Breast epithelium (tissue), 4 donors: ENCODE results near the gene GCLC. TPM values are rescaled to one million over a fixed set of nuclear protein-coding genes. Genes with fewer than 3 reads are reported as not detected.
"Not testable (repeated sequence)": the region's sequence is repeated elsewhere in the genome, so short reads cannot be mapped to it uniquely, and the experiment has no call there.

ENCODE experiments used
- DNase-seq, 2 donors: peaks; one replicate each; pipeline ENCODE4 v3.0.0-alpha.2; 2019; ENCODE audit warnings: low spot score in 2 of 2
- H3K27ac ChIP-seq, 2 donors: fragments of 200-600 bp; sonication (generic) in 1 of 2; one replicate each; pipeline ENCODE4 v1.5.1; 2016 to 2019; ENCODE audit warnings: mild to moderate bottlenecking in 1 of 2
- H3K27me3 ChIP-seq, 2 donors: fragments of 200-600 bp; sonication (generic) in 1 of 2; one replicate each; pipeline versions ENCODE4 v1.5.1 to v1.6.0; 2017 to 2019; ENCODE audit warnings: control low read depth in 1 of 2, mild to moderate bottlenecking in 1 of 2
- H3K36me3 ChIP-seq: fragments of 200-600 bp; one replicate; pipeline ENCODE4 v1.5.1; 2019
- H3K4me1 ChIP-seq, 2 donors: fragments of 200-600 bp; sonication (generic); one replicate each; pipeline ENCODE4 v1.5.1; 2016 to 2019; ENCODE audit warnings: control low read depth in 1 of 2
- H3K4me3 ChIP-seq, 3 donors: fragments of 200-600 bp; sonication (generic); 1 replicate in 2 of 3; 2 replicates in 1 of 3; pipeline ENCODE4 v1.5.1; 2016 to 2019; ENCODE audit warnings: mild to moderate bottlenecking in 3 of 3, moderate library complexity in 2 of 3
- H3K9me3 ChIP-seq, 2 donors: fragments of 200-600 bp; sonication (generic) in 1 of 2; one replicate each; pipeline ENCODE4 v1.5.1; 2016 to 2019; ENCODE audit warnings: control low read depth in 1 of 2
- CTCF ChIP-seq, 3 donors: fragments of 450-650 bp; IDR thresholded peaks; one replicate each; pipeline ENCODE4 v1.5.1; 2016 to 2017; ENCODE audit warnings: antibody characterized with exemption in 3 of 3, mild to moderate bottlenecking in 3 of 3, moderate library complexity in 3 of 3
- POLR2A ChIP-seq: fragments of 450-650 bp; IDR thresholded peaks from one replicate; pipeline ENCODE4 v1.6.1; 2016; ENCODE audit warnings: antibody characterized with exemption, mild to moderate bottlenecking, moderate library complexity
- POLR2AphosphoS5 ChIP-seq, 3 donors: sonication (generic); formaldehyde crosslinking; IDR thresholded peaks; one replicate each; pipeline ENCODE4 v1.6.1; 2017; ENCODE audit warnings: antibody characterized with exemption in 3 of 3
- intact Hi-C: fragments of 100-400 bp; cut with DNase I; formaldehyde crosslinking; loops from one replicate; pipeline ENCODE4 v1.15.1; 2023; ENCODE audit warnings: low total_unique reads
- total RNA-seq, 3 donors: library from RNA; depleted of rRNA; stranded (reverse); fragments of >200 nt; gene quantifications; one replicate each; pipeline ENCODE4 v1.1.0, GENCODE V29; 2016

The GCLC gene
- total RNA-seq, 3 donors from 2014 or later = 33.8 to 50.6 (median 39.0) TPM

DNA sequence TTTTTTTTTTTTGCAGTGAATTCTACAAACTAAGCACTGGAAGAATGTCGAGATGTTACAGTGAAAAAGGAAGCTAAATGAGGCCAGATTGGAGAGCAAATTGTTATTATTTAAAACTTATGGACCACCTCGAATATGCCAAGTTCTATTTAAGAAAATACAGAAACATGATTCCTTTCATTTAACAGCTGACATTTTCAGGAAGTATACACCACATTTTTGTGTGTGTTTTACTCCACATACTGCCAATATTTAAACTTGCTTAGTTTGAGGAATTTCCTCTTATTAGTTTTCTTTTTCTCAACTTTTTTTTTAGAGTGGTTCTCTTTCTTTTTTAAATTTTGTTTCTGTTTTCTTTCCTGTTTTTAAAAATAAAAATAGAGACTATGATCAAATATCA lies 37.0 kb upstream of the GCLC start:
- TF ChIP-seq POLR2A (no peak), CTCF (IDR thresholded peaks at IDR 0.05) (no peak), POLR2AphosphoS5 (IDR thresholded peaks at IDR 0.05) (no peak)
- intact Hi-C loops = no loop called here
- no peaks in the 10 kb centered on the region for H3K36me3 ChIP-seq
- H3K4me3 ChIP-seq = no peak overlapping the region
- no peak for DNase-seq
- H3K27me3 ChIP-seq = no peaks in the 10 kb centered on the region
- H3K9me3 ChIP-seq = no peaks in the 10 kb centered on the region
- no peaks in the 10 kb centered on the region for H3K4me1 ChIP-seq
- H3K27ac ChIP-seq = no peak overlapping the region

DNA sequence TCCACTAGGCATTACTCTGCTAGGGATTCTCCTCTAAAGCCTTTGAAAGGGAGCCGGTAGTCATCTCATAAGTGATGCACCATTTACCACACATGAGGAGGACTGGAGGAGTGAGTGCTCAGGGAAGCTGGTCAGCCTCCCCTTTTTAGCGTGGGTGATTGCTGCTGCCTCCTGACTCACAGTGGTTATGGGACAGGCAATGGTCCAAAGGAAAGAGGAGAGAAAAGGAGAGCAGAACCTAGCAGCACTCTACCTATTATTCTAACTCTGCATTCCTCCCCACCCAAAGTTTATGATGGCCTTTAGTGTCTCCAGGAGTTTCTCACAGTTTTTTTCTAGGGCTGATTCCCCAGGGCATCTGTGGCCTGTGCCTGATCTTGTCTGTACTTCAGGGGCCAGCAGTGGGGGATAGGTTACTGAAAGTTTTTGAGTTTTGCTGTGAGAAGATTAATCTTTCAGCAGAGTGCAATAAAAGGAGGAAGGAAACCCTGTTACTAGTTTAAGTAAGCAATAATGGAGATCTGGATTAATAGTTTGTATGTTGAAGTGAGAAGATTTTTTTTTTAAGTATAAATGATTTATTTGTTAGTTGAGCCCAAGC lies 36.4 kb upstream of the GCLC start:
- H3K9me3 ChIP-seq = no peaks in the 10 kb centered on the region
- peak overlapping the region in 1 of 2 donors; percentile 54 for H3K27ac ChIP-seq
- H3K36me3 ChIP-seq = no peaks in the 10 kb centered on the region
- DNase-seq = no peak
- no peaks in the 10 kb centered on the region for H3K27me3 ChIP-seq
- H3K4me1 ChIP-seq = no peaks in the 10 kb centered on the region
- no peak for TF ChIP-seq POLR2A
- TF ChIP-seq CTCF (IDR thresholded peaks at IDR 0.05) = no peak
- no peak for TF ChIP-seq POLR2AphosphoS5 (IDR thresholded peaks at IDR 0.05)
- H3K4me3 ChIP-seq = no peak overlapping the region
- intact Hi-C loops = no loop called here

DNA sequence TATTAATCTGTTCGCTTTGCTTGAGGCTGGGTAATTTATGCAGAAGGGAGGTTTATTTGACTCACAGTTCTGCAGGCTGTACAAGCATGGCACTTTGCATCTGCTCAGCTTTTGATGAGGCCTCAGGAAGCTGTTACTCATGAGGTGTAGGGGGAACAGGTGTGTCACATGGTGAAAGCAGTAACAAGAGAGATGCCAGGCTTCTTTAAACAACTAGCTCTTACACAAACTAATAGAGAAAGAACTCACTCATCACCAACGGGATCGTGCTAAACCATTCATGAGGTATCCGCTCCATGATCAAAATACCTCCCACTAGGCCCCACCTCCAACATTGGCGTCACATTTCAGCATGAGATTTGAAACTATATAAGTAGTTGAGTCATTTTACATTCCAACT lies 34.4 kb upstream of the GCLC start:
- no peak overlapping the region for H3K4me3 ChIP-seq
- no peaks in the 10 kb centered on the region for H3K36me3 ChIP-seq
- no peak for DNase-seq
- H3K27ac ChIP-seq = no peak overlapping the region
- no peaks in the 10 kb centered on the region for H3K9me3 ChIP-seq
- TF ChIP-seq POLR2AphosphoS5 (IDR thresholded peaks at IDR 0.05) (no peak), POLR2A (no peak), CTCF (IDR thresholded peaks at IDR 0.05) (no peak)
- H3K4me1 ChIP-seq = no peaks in the 10 kb centered on the region
- H3K27me3 ChIP-seq = no peaks in the 10 kb centered on the region
- intact Hi-C loops = no loop called here

- no peak for DNase-seq
- Histone ChIP-seq H3K4me1 (no peaks in the 10 kb centered on the region), H3K27ac (no peak overlapping the region), H3K27me3 (no peaks in the 10 kb centered on the region), H3K9me3 (no peaks in the 10 kb centered on the region), H3K36me3 (no peaks in the 10 kb centered on the region), H3K4me3 (no peak overlapping the region)
- TF ChIP-seq POLR2AphosphoS5 (IDR thresholded peaks at IDR 0.05) (no peak), CTCF (IDR thresholded peaks at IDR 0.05) (no peak), POLR2A (no peak)
- intact Hi-C loops = no loop called here
These were observed 33.5 kb upstream of the GCLC start for GRCh38 chr6:53578371-53578770.

- no peaks in the 10 kb centered on the region for H3K36me3 ChIP-seq
- no peak overlapping the region for H3K4me3 ChIP-seq
- no peaks in the 10 kb centered on the region for H3K4me1 ChIP-seq
- TF ChIP-seq CTCF (IDR thresholded peaks at IDR 0.05) (no peak), POLR2A (no peak), POLR2AphosphoS5 (IDR thresholded peaks at IDR 0.05) (no peak)
- H3K27ac ChIP-seq = no peak overlapping the region
- DNase-seq = no peak
- H3K9me3 ChIP-seq = no peaks in the 10 kb centered on the region
- H3K27me3 ChIP-seq = no peaks in the 10 kb centered on the region
- intact Hi-C loops = no loop called here
These were observed 28.4 kb upstream of the GCLC start for GRCh38 chr6:53573299-53573698.

DNA sequence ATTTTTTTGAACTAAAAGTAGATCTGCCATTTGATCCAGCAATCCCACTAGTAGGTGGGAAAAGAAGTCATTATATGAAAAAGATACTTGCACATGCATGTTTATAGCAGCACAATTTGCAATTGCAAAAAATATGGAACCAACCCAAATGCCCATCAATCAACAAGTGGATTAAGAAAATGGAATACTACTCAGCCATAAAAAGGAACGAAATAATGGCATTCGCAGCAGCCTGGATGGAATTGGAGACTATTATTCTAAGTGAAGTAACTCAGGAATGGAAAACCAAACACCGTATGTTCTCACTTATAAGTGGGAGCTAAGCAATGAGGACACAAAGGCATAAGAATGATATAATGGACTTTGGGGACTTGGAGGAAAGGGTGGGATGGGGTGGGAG lies 27.5 kb upstream of the GCLC start:
- intact Hi-C loops = not testable (repeated sequence)

More for the DNA sequence above, 27.5 kb upstream of the GCLC start:
- not testable (repeated sequence) for H3K9me3 ChIP-seq, H3K27ac ChIP-seq, DNase-seq, H3K27me3 ChIP-seq, H3K4me3 ChIP-seq, H3K4me1 ChIP-seq, H3K36me3 ChIP-seq
